SH-SY5Y (cell line): Measurements from ENCODE around the gene DENND10.

Source experiments
- GATA2 ChIP-seq: IDR thresholded peaks from 2 replicates; pipeline ENCODE4 v1.6.1; 2011; ENCODE audit warnings: mild to moderate bottlenecking, low read depth, low read length
- GATA3 ChIP-seq: IDR thresholded peaks from 2 replicates; pipeline ENCODE4 v1.6.1; 2011; ENCODE audit warnings: low read depth, mild to moderate bottlenecking, low read length, moderate library complexity

The DENND10 gene

GRCh38 chr10:119113751-119114732 is 10.1 kb downstream of the DENND10 start:
- TF ChIP-seq GATA2 (no peak), GATA3 (no peak)

GRCh38 chr10:119115926-119116325 is 12.0 kb downstream of the DENND10 start:
- TF ChIP-seq GATA3 (no peak), GATA2 (no peak)

GRCh38 chr10:119116326-119116951 is 12.5 kb downstream of the DENND10 start:
- TF ChIP-seq GATA3 (no peak), GATA2 (no peak)

GRCh38 chr10:119118231-119118630 is 14.3 kb downstream of the DENND10 start:
- TF ChIP-seq GATA2 = no peak
- no peak for TF ChIP-seq GATA3

GRCh38 chr10:119119400-119119799 is 15.5 kb downstream of the DENND10 start:
- TF ChIP-seq GATA3 = no peak
- no peak for TF ChIP-seq GATA2

GRCh38 chr10:119120413-119120867 is 16.5 kb downstream of the DENND10 start:
- no peak for TF ChIP-seq GATA2
- TF ChIP-seq GATA3 = no peak

GRCh38 chr10:119120875-119121274 is 17.0 kb downstream of the DENND10 start:
- no peak for TF ChIP-seq GATA3
- TF ChIP-seq GATA2 = no peak

GRCh38 chr10:119125942-119126341 is 22.0 kb downstream of the DENND10 start:
- TF ChIP-seq GATA2 (no peak), GATA3 (no peak)

- TF ChIP-seq GATA3 (no peak), GATA2 (no peak)
Observed at GRCh38 chr10:119129721-119130120, 25.8 kb downstream of the DENND10 start.

- no peak for TF ChIP-seq GATA2
- no peak for TF ChIP-seq GATA3
Observed at GRCh38 chr10:119131512-119132240, 27.8 kb downstream of the DENND10 start.

GRCh38 chr10:119132521-119133345 is 28.8 kb downstream of the DENND10 start:
- no peak for TF ChIP-seq GATA3
- TF ChIP-seq GATA2 = no peak

GRCh38 chr10:119133949-119134348 is 30.0 kb downstream of the DENND10 start:
- no peak for TF ChIP-seq GATA2

GRCh38 chr10:119135513-119135881 is 31.6 kb downstream of the DENND10 start:
- TF ChIP-seq GATA3 = no peak
- TF ChIP-seq GATA2 = no peak
